NCI-H1105 (cell line): ENCODE data around the gene PTPRN.
A peak's percentile ranks its signal among the peaks of the same experiment; 100 is the strongest.
"Not testable (repeated sequence)": the region's sequence is repeated elsewhere in the genome, so short reads cannot be mapped to it uniquely, and the experiment has no call there.

Experiments
- DNase-seq: peaks from one replicate; lab custom pipeline; 2025; lab: John Stamatoyannopoulos, UW

PTPRN gene

DNA sequence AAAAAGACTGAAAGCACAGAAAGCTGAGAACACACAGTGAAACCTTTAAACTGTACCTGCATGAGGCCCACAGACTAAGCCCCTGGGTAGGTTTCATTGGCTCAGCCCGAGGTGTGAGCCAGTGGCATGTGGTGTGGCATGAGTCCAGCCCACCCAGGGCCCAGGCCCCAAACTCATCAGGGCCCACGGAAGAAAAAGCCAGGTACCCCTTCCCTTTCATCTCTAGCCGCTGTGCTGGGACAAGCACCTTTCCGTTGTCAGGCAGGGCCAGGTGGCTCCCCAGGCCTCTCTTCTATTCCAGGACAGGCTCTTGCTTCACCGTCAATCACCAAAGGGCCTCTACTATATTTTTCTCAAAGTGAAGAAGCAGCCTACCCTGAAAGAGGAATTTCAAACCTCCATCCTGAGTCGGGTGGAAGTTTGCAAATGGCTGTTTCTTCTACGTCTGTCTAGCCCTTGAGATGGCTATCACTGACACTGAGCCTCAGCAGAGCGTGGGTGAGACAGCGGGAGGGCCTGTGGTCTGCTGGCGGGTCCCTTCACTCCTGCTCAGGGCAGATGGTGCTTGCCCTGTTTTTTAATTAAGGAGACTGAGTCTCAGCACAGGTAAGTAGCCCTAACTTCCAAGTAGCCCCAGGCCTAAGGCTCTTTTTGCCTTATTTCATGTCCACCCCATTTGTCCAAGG, 21.5 kb downstream of the PTPRN start:
- no peak for DNase-seq

DNA sequence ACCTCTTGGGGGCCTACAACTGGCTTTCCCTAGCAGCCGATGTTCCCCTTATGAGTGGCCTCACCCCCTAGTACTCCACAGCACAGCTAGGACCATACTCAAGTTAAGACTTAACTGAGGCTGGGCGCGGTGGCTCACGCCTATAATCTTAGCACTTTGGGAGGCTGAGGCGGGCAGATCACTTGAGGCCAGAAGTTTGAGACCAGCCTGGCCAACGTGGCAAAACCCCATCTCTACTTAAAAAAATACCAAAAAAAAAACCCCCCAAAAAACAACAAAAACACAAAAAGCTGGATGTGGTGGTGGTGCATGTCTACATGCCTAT, 22.1 kb downstream of the PTPRN start:
- not testable (repeated sequence) for DNase-seq

DNA sequence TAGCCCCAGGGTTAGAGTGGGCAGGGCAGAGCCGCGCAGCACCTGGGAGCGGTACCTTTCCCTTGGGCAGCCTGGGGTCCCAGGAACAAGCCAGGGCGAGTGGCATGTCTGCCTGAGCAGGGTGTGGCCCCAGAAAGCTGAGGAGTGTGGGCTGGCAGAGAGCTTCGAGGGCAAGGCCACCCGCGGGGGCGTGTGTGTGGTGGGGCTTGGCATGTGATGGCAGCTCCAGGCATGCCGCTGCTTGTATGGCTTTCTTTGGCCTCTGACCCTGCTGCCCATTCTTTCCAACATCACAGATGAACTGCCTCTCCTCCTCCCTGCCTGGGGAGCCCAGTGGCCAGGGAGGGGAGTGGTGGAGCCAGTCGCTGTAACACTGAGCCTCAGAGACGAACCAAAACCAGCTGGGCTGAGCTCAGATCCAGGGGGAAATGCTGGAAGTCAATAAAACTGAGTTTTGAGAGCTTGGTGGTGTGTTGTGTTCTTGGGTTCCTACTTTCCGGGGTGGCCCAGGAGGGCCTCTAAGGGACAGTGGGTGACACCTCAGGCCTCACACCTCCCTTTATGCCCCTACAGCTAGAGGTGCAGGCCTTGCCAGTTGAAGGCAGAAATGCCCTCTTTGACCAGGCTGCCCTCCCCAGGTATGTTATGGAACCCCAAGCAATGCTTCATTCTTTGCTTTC, 22.6 kb downstream of the PTPRN start:
- DNase-seq, result no peak

DNA sequence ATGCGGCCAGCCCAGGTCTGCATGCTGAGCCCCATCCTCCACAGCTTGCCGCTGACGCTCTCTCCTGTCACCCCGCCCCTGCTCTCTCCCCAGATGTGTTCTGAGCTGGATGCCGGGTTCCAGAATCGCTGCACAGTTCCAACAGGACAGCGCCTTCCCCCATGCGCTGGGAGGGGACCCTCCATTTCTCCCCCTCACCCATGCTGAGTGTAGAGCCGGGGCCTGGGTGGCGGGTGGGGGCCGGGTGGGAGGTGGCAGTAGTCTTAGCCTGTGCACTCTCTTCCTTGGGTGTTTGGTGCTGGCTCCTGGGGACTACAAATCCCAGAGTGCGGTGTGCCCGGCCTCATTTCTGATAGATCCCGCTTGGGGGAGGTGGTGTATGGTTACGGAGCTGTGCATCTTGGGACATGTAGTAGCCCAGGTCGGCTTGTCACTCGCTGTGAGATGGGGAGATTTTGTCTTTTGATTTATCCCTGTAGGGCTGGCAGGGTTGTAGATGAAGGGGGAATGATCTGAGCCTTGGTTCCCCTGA, 23.2 kb downstream of the PTPRN start:
- DNase-seq, result no peak

DNA sequence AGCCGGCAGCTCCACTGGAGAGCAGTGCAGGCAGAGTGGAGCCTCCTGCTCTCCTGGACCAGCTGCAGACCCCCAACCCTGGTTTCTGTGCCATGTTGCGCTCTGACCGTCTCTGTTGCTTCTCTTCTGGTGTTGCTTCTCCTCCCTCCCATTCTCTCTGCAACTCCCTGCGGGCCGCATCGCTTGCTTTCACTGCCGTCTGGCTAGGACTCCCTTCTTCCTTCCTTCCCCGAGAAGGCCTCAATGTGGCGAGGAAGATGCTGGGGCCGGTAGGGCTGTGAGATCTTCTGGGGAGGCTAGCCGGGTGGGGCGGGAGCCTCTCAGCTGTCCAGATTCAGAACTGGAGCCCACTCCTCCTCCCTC, 23.8 kb downstream of the PTPRN start:
- no peak for DNase-seq

DNA sequence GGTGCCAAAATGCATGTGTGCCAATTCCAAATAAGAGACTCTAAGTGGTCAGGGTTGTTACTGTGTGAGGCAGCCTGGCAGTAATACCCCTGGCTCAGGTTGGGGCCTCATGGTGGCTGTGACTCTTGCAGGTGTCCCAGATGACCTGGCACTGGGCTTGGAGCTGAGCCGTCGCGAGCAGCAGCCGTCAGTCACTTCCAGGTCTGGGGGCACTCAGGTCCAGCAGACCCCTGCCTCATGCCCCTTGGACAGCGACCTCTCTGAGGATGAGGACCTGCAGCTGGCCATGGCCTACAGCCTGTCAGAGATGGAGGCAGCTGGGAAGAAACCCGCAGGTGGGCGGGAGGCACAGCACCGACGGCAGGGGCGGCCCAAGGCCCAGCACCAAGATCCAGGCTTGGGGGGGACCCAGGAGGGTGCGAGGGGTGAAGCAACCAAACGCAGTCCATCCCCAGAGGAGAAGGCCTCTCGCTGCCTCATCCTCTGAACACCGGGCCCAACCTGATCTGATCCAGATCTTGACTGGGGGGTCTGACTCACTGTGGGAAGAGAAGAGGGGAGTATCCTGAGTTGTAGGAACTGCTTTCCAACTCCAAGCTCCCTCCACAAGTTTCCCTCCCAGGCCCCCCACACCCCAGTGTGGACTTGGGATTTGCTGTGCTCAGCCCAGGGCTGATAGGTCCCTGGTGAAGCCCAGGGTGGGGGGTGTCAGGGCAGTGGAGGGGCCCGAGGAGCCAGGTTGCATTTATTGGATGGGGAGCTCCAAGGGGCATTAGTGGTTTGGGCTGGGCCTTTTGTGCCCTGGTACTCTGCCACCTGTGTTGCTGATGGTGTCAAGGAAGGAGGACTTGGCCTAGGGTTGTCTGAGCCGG, 24.5 kb downstream of the PTPRN start:
- DNase-seq, result no peak

DNA sequence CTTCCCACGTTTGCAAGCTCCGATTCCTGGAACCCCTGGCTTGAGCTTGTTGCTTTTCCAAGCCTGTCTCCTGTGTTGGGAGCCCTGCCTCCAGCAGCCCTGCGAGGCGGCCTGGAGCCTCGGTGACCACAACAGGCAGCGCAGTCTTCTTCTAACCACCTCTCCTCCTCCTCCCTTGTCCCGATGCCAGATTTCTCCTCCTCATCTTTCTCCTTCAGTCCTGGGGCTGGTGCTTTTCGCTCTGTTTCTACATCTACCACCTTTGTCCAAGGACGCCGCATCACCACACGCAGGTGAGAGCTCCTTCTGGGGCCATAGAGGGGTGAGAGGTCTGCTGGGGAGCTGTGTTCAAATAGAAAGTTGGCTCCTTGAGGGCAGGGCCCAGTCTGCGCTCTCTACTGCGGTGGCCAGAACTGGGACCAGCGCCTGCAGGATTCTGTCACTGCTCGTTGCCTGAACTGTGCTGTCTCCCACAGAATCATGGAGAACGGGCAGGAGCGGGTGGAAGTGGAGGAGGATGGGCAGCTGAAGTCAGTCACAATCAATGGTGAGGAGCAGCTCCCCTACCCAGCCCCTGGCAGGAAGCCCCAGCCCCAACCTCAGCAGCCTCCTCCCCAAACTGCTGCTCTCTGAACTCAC, 26.1 kb downstream of the PTPRN start:
- DNase-seq, result no peak

DNA sequence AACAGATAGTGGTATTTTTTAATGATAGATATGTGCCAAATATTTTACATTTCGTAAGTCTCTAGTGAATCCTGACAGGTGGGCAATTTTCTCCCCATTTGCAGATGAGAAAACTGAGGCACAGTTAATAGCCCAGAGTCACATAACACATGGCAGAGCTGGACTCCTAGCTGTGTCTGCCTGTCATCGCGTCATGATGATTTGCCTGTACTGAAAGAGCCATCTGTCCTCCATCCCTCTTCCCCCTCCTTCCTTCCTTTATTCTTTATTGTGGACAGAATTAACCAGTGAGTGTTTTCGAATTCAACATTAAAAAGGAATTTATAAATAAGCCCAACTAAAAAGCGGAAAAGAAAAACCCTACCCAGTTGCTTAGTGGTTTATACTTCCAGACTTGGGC, 26.8 kb downstream of the PTPRN start:
- DNase-seq, result no peak

DNA sequence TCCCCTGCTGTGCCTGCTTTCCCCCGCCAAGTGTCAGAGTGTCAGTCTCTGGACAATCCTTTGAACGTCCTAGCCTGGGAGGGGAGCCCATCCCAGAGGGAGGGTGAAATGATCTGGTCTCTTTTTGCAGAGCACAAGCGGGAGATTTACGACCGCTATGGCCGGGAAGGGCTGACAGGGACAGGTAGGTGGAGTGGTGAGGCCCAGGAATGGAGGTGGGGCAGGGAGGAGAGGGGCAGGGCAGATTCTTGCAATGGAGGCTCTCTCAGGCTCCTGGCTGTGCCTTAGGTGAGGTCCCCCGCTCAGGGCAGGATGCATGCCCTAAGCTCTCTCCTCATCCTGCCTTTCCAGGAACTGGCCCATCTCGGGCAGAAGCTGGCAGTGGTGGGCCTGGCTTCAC, 27.6 kb downstream of the PTPRN start:
- no peak for DNase-seq

DNA sequence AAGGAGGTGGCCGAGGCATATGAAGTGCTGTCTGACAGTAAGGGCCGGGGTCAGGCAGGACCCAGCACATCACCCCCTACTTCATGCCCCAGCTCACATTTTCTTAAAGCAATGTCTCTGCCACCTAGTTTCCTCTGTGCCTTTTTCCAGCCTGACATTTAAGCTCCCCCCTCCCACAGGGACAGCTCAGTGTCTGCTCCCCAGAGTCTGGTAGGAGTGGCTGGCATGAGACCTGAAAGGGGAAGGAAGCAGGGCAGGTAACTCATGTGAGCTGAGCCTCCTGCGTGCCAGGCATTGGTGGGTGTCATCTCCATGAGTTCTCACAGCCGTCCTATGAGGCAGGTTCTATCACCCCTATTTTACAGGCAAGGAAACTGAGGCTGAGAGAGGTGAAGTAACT, 28.6 kb downstream of the PTPRN start:
- no peak for DNase-seq

DNA sequence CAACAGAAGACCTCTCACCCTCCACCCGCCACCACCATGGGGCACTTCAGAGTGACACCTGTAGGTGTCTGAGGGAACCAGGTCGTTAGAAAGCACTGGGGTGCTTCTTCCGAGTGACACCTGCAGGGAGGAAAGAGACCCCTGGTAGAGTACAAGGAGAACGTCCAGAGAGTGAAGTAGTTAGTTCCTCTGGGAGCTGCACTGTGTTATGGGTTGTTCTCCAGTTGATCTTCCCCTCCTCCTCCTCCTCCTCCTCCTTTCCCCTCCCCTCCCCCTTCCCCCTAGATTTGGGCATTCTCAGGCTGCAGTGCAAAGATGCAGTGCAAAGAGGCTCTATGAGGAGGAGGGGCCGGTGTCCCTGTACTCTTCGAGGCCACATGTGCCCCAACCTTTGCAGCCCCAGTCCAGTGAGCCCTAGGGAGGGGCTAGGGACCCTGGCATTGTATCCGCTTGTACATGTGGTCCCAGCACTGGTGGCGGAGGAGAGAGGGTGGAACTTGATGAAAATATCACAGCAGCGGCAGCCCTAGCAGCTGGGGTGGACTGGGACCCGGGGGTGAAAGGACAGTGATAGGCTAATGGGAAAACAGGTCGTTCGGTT, 29.2 kb downstream of the PTPRN start:
- DNase-seq, result no peak

DNA sequence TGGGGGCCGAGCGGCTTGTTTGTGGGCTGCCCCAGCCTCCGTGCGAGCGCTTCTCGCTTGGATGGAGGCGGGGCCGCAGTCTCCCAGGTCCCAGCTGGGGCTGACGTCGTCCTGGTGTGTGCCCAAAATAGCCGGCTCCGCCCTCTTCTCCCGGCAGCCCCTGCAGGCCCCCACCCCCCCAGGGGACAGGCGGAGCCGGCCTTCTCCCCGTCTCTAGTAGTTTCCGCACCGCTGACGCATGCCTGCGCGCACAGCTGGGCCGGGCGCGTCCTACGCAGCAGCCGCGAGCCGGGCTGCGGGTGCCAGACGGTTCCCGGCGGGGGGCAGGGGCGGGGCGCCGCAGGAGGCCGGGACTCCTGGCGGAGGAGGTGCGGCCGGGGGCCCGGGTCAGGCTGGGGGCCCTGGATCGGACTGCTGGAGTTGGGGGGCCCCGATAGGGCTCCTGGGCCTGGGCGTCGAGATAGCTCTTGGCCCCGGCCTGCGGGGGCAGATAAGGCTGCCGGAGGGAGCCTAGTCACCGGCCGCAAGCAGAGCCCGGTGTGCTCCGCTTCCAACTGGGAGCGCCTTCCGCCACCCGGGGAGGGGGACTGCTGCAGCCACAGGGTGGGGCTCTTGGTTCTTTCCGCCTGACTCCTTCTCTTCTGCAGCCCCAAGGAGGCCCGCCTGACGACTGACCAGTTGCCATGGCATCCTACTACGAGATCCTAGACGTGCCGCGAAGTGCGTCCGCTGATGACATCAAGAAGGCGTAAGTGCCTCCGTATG, 29.9 kb downstream of the PTPRN start, which contains the start of gene DNAJB2:
DNAJB2 (plus strand) TSS at position 216 of the 765 bp plus-strand sequence; CDS start at position 684, 468 bp downstream.
- DNase-seq, result peak; percentile 91

DNA sequence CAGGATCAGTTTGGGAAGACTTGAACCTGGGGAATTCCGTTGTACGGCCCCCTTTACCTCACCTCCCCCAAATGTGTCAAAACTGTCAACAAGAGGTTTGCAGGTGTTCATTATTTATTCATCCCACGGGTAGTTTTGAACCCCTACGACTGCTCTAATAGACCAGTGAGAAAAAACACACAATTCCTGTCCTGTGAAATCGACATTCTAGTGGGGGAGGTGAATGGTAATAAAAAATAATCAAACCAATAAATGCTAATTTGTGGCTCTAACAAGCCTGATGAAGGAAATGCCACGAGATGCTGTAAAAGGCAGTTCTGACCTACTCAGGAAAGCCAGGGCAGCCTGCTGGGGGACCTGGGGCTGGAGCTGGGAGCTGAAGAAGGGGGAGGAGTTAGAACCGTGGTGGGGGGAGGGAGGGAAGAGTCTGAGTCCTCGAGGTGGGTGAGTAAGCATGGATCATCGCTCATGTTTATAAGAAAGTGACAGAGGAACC, 30.5 kb downstream of the PTPRN start:
- DNase-seq, result no peak

DNA sequence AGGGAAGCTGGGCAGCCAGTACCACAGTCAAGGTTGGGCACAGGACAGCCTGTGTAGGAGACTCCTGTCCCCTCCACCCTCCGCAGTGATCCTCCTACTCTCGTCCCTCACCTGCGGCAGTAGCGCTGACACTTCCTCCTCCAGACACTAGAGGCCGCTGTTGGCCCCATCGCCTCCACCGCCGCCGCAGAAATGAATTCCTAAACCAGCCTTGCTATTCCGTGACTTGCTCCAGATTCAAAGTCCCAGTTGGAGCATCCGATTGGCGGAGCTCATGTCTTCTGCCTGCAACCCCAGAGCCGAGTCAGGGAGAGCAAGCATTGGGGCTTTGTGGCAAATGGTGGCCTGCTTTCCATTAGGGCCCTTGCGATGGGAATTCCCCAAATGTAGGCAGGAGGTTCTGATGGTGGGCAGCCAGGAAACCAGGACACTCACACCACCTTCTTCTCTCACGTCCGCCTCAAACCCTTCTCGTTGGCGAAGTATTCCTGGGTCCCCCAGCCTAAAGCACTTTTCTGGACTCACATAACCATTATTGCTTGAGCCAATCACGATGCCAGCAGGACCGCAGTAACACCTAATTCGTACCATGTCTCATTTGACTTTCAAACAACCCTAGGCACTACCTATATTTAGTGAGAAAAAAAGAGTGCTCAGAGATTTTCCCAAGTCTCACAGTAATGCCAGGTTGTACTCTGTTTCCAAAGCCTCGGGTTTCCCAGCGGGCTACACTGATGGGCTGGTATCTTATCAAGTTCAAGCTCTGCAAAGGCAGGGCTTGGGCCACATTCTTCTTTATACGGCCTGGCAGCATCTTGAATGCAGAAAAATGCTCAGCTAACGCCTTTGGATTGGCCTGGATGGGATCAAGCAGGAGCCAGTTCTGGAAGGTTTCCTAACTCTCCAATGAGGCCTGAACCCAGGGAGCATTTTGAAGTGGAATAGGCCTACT, 31.2 kb downstream of the PTPRN start:
- DNase-seq, result peak; percentile 57

DNA sequence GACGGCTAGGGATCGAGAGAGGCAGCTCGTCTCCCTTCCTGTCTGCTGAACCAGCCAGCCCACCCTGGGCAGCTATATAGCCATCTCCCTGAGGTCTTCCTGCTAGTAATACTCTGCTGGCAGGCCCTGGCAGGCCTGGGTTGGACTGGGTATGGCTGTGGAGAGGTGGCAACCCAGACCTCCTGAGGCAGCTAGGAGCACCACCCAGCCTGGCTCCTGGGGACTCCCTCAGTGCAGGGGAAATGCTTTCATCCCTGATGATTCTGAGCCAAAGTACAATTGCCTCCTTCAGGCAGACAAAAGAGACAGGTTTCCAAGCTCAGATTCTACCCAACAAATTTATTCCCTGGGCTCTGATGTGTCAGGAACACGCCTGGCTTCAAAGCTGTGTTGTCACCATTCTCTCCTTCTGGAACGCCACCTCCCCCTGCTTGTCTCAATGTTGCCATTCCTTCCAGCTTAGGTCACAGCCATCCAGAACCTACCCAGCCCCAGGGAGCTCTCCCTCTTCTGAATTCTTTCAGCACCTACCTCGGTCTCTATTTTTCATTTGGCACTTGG, 34.8 kb downstream of the PTPRN start:
- DNase-seq, result no peak

DNA sequence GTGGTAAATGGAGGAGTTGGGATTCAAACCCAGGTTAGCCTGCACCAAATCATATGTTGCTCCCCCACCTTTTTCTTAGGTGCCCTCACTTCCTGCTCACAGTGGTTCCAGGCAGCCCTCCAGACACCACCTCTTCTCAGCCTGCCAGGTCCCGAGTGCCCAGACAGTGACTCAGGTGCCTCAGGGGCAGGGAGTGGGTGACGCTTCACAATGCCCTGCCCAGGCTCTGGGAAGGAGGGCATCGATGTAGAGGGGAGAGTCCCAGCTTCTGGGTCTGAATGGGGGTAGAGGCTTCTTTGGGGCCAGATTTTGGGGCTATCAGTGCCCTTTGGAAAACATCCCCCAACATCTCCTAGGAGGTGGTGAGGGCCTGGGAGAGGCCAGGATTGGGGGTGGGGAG, 35.3 kb downstream of the PTPRN start:
- no peak for DNase-seq

DNA sequence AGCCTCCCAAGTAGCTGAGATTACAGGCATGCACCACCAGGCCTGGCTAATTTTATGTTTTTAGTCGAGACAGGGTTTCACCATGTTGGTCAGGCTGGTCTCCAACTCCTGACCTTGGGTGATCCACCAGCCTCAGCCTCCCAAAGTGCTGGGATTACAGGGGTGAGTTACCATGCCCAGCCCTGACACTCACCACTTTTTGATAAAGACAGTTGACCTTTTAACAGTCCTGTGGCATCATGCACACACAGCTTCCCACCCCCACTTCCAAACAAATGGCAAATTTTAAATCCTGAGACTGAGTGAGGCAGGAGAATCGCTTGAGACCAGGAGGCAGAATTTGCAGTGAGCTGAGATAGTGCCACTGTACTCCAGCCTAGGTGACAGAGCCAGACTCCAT, 36.2 kb downstream of the PTPRN start:
- DNase-seq, result no peak

DNA sequence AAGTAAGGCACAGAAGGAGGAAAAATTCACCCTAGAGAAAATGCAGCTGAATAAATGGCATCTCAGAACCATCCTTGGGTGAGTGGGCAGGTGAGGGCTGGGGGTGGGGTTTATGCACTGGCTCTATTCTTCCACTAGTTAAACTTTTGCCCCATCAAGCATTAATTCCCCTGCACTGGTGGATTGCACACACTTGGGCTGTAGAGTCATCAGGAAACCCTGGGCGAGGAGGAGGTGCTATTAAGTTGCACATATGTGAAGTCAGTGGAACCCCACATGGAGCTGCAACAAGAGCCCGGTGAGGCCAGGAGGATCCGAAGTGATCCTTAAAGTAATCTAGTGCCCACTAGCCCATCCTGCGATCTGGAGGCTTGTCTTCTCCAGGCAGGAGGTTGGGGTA, 36.8 kb downstream of the PTPRN start:
- no peak for DNase-seq

DNA sequence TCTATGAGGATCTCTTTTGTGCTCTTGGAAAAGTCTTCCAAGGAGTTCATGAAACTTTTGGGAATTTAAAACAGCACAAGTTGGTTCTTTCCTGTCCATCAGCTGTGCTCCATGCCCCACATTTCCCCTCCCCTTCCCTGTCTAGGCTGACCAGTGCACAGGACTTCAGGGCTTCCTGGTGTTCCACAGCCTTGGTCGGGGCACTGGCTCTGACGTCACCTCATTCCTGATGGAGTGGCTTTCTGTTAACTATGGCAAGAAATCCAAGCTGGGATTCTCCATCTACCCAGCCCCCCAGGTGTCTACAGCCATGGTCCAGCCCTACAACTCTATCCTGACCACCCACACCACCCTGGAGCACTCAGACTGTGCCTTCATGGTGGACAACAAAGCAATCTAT, 38.2 kb downstream of the PTPRN start:
- DNase-seq, result no peak

DNA sequence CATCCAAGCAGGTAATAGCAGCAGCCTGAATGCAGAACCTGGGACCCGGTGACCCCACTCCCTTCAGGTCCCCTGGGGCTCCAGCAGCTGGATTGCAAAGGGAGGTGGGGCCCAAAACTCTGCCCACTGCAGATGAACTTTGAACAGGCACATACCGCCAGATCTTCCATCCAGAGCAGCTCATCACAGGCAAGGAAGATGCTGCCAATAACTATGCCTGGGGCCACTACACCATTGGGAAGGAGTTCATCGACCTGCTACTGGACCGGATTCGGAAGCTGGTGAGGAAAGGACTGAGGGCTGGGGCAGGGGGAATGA, 39.2 kb downstream of the PTPRN start:
- no peak for DNase-seq
